ENCODE results near the gene ARHGAP23. TPM values are rescaled to one million over a fixed set of nuclear protein-coding genes. Genes with fewer than 3 reads are reported as not detected.

Gene ARHGAP23
- polyA plus RNA-seq, 1 donor from 2014 or later, result 1.6 TPM

DNA sequence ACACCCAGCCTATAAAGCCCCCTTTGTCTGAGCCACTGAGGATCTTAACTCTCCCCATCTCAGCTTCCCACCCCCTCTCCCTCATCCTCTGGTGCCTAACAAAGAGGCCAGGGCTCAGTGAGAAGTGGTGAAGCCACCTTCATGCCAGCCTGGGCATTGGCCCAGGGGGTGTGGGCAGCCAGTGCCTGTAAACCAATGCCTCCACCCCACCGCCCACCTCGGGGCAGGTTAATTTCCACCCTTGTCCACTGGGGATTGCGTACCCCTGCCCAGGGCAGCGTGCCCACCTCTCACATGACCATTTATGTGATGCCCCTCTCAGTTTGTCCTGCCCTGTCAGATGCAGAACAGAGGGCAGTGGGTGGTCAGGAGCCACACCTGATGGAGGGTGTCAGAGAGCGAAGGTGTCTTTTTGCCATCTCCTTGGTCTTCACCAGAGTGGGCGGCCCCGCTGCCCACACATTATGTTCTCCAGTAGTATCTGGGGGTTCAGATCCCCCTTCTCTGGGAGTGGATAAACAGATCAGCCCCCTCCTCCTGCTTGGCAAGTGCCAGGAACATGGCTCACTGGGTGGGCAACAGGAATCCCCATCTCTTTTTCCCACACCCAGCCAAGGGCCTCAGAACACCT is 10.1 kb upstream of the ARHGAP23 start:
- no peak overlapping the region for H3K27ac ChIP-seq (ENCODE audit: low read length)

More for the DNA sequence above, 10.1 kb upstream of the ARHGAP23 start:
- Histone ChIP-seq H4K20me1 (ENCODE audit: insufficient read depth) (no peaks in the 10 kb centered on the region), H3F3A (ENCODE audit: insufficient read depth, low read length, poor library complexity, severe bottlenecking) (no peaks in the 10 kb centered on the region), H3K9me3 (ENCODE audit: low read length) (no peaks in the 10 kb centered on the region), H3K27me3 (ENCODE audit: insufficient read depth, low read depth, low read length) (no peaks in the 10 kb centered on the region), H3K9me2 (ENCODE audit: insufficient read depth, low read length) (no peaks in the 10 kb centered on the region), H3K4me3 (ENCODE audit: low read length) (peak overlapping the region; percentile 78), H2AFZ (ENCODE audit: low read depth, low read length) (peak overlapping the region; percentile 33), H3K9ac (ENCODE audit: low read length) (peak overlapping the region; percentile 61), H3K79me2 (replicated peaks; ENCODE audit: insufficient read depth, low read length) (no peaks in the 10 kb centered on the region), H3K4me2 (ENCODE audit: low read length) (no peak overlapping the region), H3K36me3 (ENCODE audit: insufficient read depth, low read length) (no peaks in the 10 kb centered on the region)
- TF ChIP-seq REST (IDR thresholded peaks at IDR 0.05; ENCODE audit: borderline replicate concordance) (no peak), SMC3 (conservative IDR thresholded peaks at IDR 0.05; ENCODE audit: poor library complexity) (no peak), POLR2AphosphoS5 (IDR thresholded peaks at IDR 0.05) (no peak), EZH2 (IDR thresholded peaks at IDR 0.05; ENCODE audit: borderline replicate concordance, insufficient read depth, low read length, poor library complexity, severe bottlenecking) (no peak), MXI1 (conservative IDR thresholded peaks at IDR 0.05; ENCODE audit: poor library complexity, severe bottlenecking) (no peak), EP300 (conservative IDR thresholded peaks at IDR 0.05; ENCODE audit: poor library complexity, severe bottlenecking) (no peak), TAF1 (IDR thresholded peaks at IDR 0.05; ENCODE audit: low read depth) (no peak), RAD21 (conservative IDR thresholded peaks at IDR 0.05) (no peak), CTCF (IDR thresholded peaks at IDR 0.05; ENCODE audit: poor library complexity, severe bottlenecking) (no peak)

Data from neural cell (in vitro differentiated cells).